IMR-90 (cell line): ENCODE data around the gene OGA. TPM values are rescaled to one million over a fixed set of nuclear protein-coding genes. Genes with fewer than 3 reads are reported as not detected.

Source experiments
- ATAC-seq: fragments of 200-7000 bp; cut with Tn5 transposase; 2 replicates; pipeline ENCODE4 v1.9.1; 2020; ENCODE audit warnings: low read depth, mild to moderate bottlenecking, moderate library complexity
- BruUV-seq: library from RNA; stranded (reverse); fragments of 400-500 nt; replicated peaks from 2 replicates; lab custom pipeline; 2021; lab: Mats Ljungman, UMichigan
- CTCF ChIA-PET: fragments of 300-600 bp; formaldehyde crosslinking; extraction: SDS; loops from one replicate; lab custom pipeline; 2021; ENCODE audit warnings: antibody characterized with exemption; lab: Yijun Ruan, JAX
- POLR2A ChIA-PET: fragments of 300-600 bp; sonication (Branson Sonifier 250); formaldehyde crosslinking; loops from one replicate; lab custom pipeline; 2022; ENCODE audit warnings: antibody characterized with exemption; ENCODE audit not compliant: unreplicated experiment; lab: Charles Lee
- DNase-seq: peaks from one replicate; pipeline ENCODE4 v3.0.0; 2013
- H2AFZ ChIP-seq: replicated peaks from 2 replicates; pipeline ENCODE3; 2013; ENCODE audit warnings: low read length, mild to moderate bottlenecking; ENCODE audit not compliant: poor library complexity
- H2AK5ac ChIP-seq: 2 replicates; pipeline ENCODE4 v1.6.1; 2013; ENCODE audit warnings: low read depth, low read length, inconsistent platforms
- H2AK9ac ChIP-seq: replicated peaks from 2 replicates; pipeline ENCODE3; 2013; ENCODE audit warnings: mild to moderate bottlenecking, low read depth, low read length, moderate library complexity; ENCODE audit not compliant: poor library complexity
- H2BK120ac ChIP-seq: 2 replicates; pipeline ENCODE4 v1.6.1; 2013; ENCODE audit warnings: low read depth, low read length, inconsistent platforms
- H2BK15ac ChIP-seq: 3 replicates; pipeline ENCODE4 v1.6.1; 2013; ENCODE audit warnings: low read depth, low read length, inconsistent platforms
- H2BK20ac ChIP-seq: 2 replicates; pipeline ENCODE4 v1.6.1; 2013; ENCODE audit warnings: low read depth, mild to moderate bottlenecking, inconsistent platforms, low read length, moderate library complexity
- H2BK5ac ChIP-seq: 2 replicates; pipeline ENCODE4 v1.6.1; 2013; ENCODE audit warnings: mild to moderate bottlenecking, low read depth, low read length, inconsistent platforms; ENCODE audit not compliant: poor library complexity, severe bottlenecking
- H3K14ac ChIP-seq: replicated peaks from 2 replicates; pipeline ENCODE4 v1.6.1; 2013; ENCODE audit warnings: low read depth, low read length, inconsistent platforms
- H3K18ac ChIP-seq: 2 replicates; pipeline ENCODE4 v1.6.1; 2013; ENCODE audit warnings: low read depth, low read length, control low read depth
- H3K23ac ChIP-seq: 2 replicates; pipeline ENCODE4 v1.6.1; 2013; ENCODE audit warnings: low read depth, low read length, inconsistent platforms
- H3K27ac ChIP-seq: 2 replicates; pipeline ENCODE4 v1.5.1; 2013; ENCODE audit warnings: mild to moderate bottlenecking, control low read depth, low read length; ENCODE audit not compliant: insufficient read depth
- H3K27me3 ChIP-seq: 2 replicates; pipeline ENCODE4 v1.6.1; 2013; ENCODE audit warnings: low read length; ENCODE audit not compliant: control insufficient read depth, insufficient read depth
- H3K36me3 ChIP-seq: 2 replicates; pipeline ENCODE4 v1.6.1; 2013; ENCODE audit warnings: low read length, mixed read lengths; ENCODE audit not compliant: control insufficient read depth, insufficient read depth
- H3K4ac ChIP-seq: 2 replicates; pipeline ENCODE4 v1.6.1; 2013; ENCODE audit warnings: low read depth, low read length, inconsistent platforms
- H3K4me1 ChIP-seq: 2 replicates; pipeline ENCODE4 v1.6.1; 2013; ENCODE audit warnings: low read length, mixed read lengths; ENCODE audit not compliant: control insufficient read depth, insufficient read depth
- H3K4me2 ChIP-seq: 2 replicates; pipeline ENCODE4 v1.6.1; 2013; ENCODE audit warnings: low read depth, mild to moderate bottlenecking, control low read depth, low read length, moderate library complexity
- H3K4me3 ChIP-seq: 2 replicates; pipeline ENCODE4 v1.5.1; 2013; ENCODE audit warnings: low read depth, mild to moderate bottlenecking, control low read depth, low read length, moderate library complexity; ENCODE audit not compliant: insufficient read depth
- H3K56ac ChIP-seq: 2 replicates; pipeline ENCODE4 v1.6.1; 2013; ENCODE audit warnings: low read length, inconsistent platforms; ENCODE audit not compliant: insufficient read depth; ENCODE audit errors: extremely low read depth
- H3K79me1 ChIP-seq, 2 experiments: 2 replicates each; pipeline ENCODE4 v1.6.1; 2013; ENCODE audit warnings: low read length in 2 of 2, inconsistent platforms in 1 of 2, low read depth in 1 of 2
- H3K9ac ChIP-seq: 2 replicates; pipeline ENCODE4 v1.6.1; 2013; ENCODE audit warnings: low read depth, low read length, control low read depth
- H3K9me1 ChIP-seq: 2 replicates; pipeline ENCODE4 v1.6.1; 2013; ENCODE audit warnings: low read length, inconsistent platforms; ENCODE audit not compliant: insufficient read depth
- H3K9me3 ChIP-seq: 2 replicates; pipeline ENCODE4 v1.6.1; 2013; ENCODE audit warnings: low read length; ENCODE audit not compliant: control insufficient read depth, insufficient read depth
- H4K20me1 ChIP-seq: 2 replicates; pipeline ENCODE4 v1.6.1; 2013; ENCODE audit warnings: low read length, inconsistent platforms; ENCODE audit not compliant: insufficient read depth
- H4K5ac ChIP-seq: 2 replicates; pipeline ENCODE4 v1.6.1; 2013; ENCODE audit warnings: mild to moderate bottlenecking, low read depth, low read length, control low read depth
- H4K8ac ChIP-seq, 2 experiments: 2 replicates each; pipeline ENCODE4 v1.6.1; 2013; ENCODE audit warnings: low read depth in 2 of 2, low read length in 2 of 2, control low read depth in 1 of 2, inconsistent platforms in 1 of 2
- H4K91ac ChIP-seq: 2 replicates; pipeline ENCODE4 v1.6.1; 2013; ENCODE audit warnings: low read depth, low read length, inconsistent platforms; ENCODE audit not compliant: insufficient read depth
- BHLHE40 ChIP-seq: fragments of 150-350 bp; IDR thresholded peaks from 2 replicates; pipeline ENCODE4 v1.6.1; 2016; ENCODE audit warnings: mild to moderate bottlenecking, low read depth, low read length
- CTCF ChIP-seq: conservative IDR thresholded peaks from 2 replicates; pipeline ENCODE4 v1.5.1; 2012; ENCODE audit warnings: mild to moderate bottlenecking, low read depth, low read length, improper control_type of control experiment
- FOS ChIP-seq: fragments of 150-350 bp; IDR thresholded peaks from 2 replicates; pipeline ENCODE4 v1.6.1; 2016; ENCODE audit warnings: low read depth, low read length
- MAZ ChIP-seq: IDR thresholded peaks from 2 replicates; pipeline ENCODE4 v1.6.1; 2012; ENCODE audit warnings: low read depth, mild to moderate bottlenecking, low read length, improper control_type of control experiment, moderate library complexity, borderline replicate concordance
- MXI1 ChIP-seq: IDR thresholded peaks from 2 replicates; pipeline ENCODE4 v1.6.1; 2012; ENCODE audit warnings: low read depth, mild to moderate bottlenecking, low read length, moderate library complexity, borderline replicate concordance
- POLR2A ChIP-seq: IDR thresholded peaks from 2 replicates; pipeline ENCODE4 v1.6.1; 2012; ENCODE audit warnings: mild to moderate bottlenecking, low read depth, low read length
- RAD21 ChIP-seq: IDR thresholded peaks from 2 replicates; pipeline ENCODE4 v1.6.1; 2012; ENCODE audit warnings: low read length, improper control_type of control experiment
- RCOR1 ChIP-seq: IDR thresholded peaks from 2 replicates; pipeline ENCODE4 v1.6.1; 2012; ENCODE audit warnings: mild to moderate bottlenecking, low read length, improper control_type of control experiment; ENCODE audit not compliant: insufficient replicate concordance
- RFX5 ChIP-seq: IDR thresholded peaks from 2 replicates; pipeline ENCODE4 v1.8.0; 2012; ENCODE audit warnings: low read depth, mild to moderate bottlenecking, low read length, moderate library complexity
- USF2 ChIP-seq: fragments of 150-350 bp; IDR thresholded peaks from 2 replicates; pipeline ENCODE4 v1.6.1; 2017; ENCODE audit warnings: mild to moderate bottlenecking, antibody characterized with exemption, low read length, low read depth
- WGBS, 2 experiments: methylation state at CpG; one replicate each; pipeline versions ENCODE4 v1.1.5 to v1.1.7; 2013; ENCODE audit warnings: missing lambda C conversion rate in 2 of 2; ENCODE audit not compliant: insufficient read length in 1 of 2; ENCODE audit errors: extremely low coverage in 2 of 2; 5-methylcytosine and 5-hydroxymethylcytosine counted together
- dilution Hi-C: fragments of 300-500 bp; cut with HindIII; formaldehyde crosslinking; loops from one replicate; pipeline ENCODE4 v1.14.3; 2018; ENCODE audit warnings: low sequenced_read_pairs; ENCODE audit not compliant: unreplicated experiment
- in situ Hi-C: fragments of 300-500 bp; cut with MboI; formaldehyde crosslinking; loops from 3 replicates; pipeline ENCODE4 v1.14.3; 2019; ENCODE audit warnings: low sequenced_read_pairs, inconsistent platforms, mixed read lengths
- intact Hi-C: fragments of 100-400 bp; cut with micrococcal nuclease; formaldehyde crosslinking; loops from 2 replicates; pipeline ENCODE4 v1.10.0; 2022
- polyA plus RNA-seq, 3 experiments: library from polyadenylated mRNA; depleted of rRNA; stranded (reverse); fragments of >200 nt; gene quantifications; 2 replicates each; pipeline ENCODE4 v1.2.3, GENCODE V29; 2012; ENCODE audit warnings: low replicate concordance in 1 of 3
- total RNA-seq: library from RNA; depleted of rRNA; stranded (reverse); fragments of >200 nt; gene quantifications from 2 replicates; pipeline ENCODE4 v1.2.3, GENCODE V29; 2012

OGA gene
- total and polyA plus RNA-seq, 2 of the 4 experiments (the other 2 are of a cell fraction) = 42.5 to 62.9 TPM

GRCh38 chr10:101782811-101783735 lies 35.2 kb downstream of the OGA start, which contains the start of gene NPM3:
Gene NPM3, minus strand, starts transcription at chr10:101783446. Its CDS starts 56 bp downstream, at chr10:101783390.
- Histone ChIP-seq H4K5ac (peak within 1 kb of the TSS; percentile 51; the same call in 1 of the 2 replicates), H3K18ac (peak within 1 kb of the TSS; percentile 22; the same call in 1 of the 2 replicates), H2AFZ (peak within 1 kb of the TSS; percentile 92), H3K4ac (peak within 1 kb of the TSS; percentile 84), H2BK120ac (no peak within 1 kb of the TSS; the same call in 1 of the 2 replicates), H3K9ac (peak within 1 kb of the TSS; percentile 67), H3K14ac (peak within 1 kb of the TSS; percentile 90), H3K79me1 (peaks cover 31 to 54% of the 10 kb centered on the region in 2 experiments), H3K9me3 (no peaks in the 10 kb centered on the region), H3K4me3 (peak within 1 kb of the TSS; percentile 63), H3K27ac (peak within 1 kb of the TSS; percentile 51), H3K23ac (peak within 1 kb of the TSS; percentile 75), H4K8ac (peak within 1 kb of the TSS; percentile 80 to 88), H4K20me1 (peaks cover 31% of the 10 kb centered on the region), H2BK15ac (no peak within 1 kb of the TSS), H3K4me1 (peaks cover 11% of the 10 kb centered on the region), H3K9me1 (no peaks in the 10 kb centered on the region; the same call in 1 of the 2 replicates), H3K56ac (peak within 1 kb of the TSS; percentile 64; the same call in 1 of the 2 replicates), H2BK5ac (peak within 1 kb of the TSS; percentile 44), H3K36me3 (peaks cover 20% of the 10 kb centered on the region), H4K91ac (peak within 1 kb of the TSS; percentile 23; the same call in 1 of the 2 replicates), H2BK20ac (no peak within 1 kb of the TSS), H3K4me2 (peak within 1 kb of the TSS; percentile 91), H2AK5ac (peak within 1 kb of the TSS; percentile 93), H3K27me3 (peaks cover 3% of the 10 kb centered on the region; the same call in 1 of the 2 replicates), H2AK9ac (peak within 1 kb of the TSS; percentile 97)
- 0% methylated on average over 28 of the region's 57 CpGs; no CpG with 5 or more reads in 1 of the 2 experiments for WGBS, 2 experiments
- CTCF ChIA-PET = interaction anchor here (0.5 to 0.6 kb wide), 2 partner anchors 20 to 365 kb away, joined by 3 to 4 read pairs; no protein-coding TSS in a partner anchor
- BruUV-seq = no TSS peak
- DNase-seq = peak; percentile 70
- in situ Hi-C loops (loop anchor here (5.0 kb wide), 2 partner anchors 176 to 571 kb away; no protein-coding TSS in a partner anchor), intact Hi-C loops (loop anchor here (10.0 kb wide), 1 partner anchor 488 kb away; no protein-coding TSS in a partner anchor), dilution Hi-C loops (no loop called here)
- POLR2A ChIA-PET = interaction anchor here (0.5 kb wide), 1 partner anchor 294 kb away, joined by 5 read pairs; no protein-coding TSS in a partner anchor
- TF ChIP-seq POLR2A (peak; percentile 59; the same call in 1 of the 2 replicates), USF2 (0 out of 2 replicates have a peak, but pooled peaks have one; percentile 12), RCOR1 (no peak), CTCF (no peak), FOS (no peak), RFX5 (no peak), BHLHE40 (peak; percentile 51; the same call in 1 of the 2 replicates), RAD21 (no peak), MAZ (peak; percentile 96; the same call in 1 of the 2 replicates), MXI1 (peak; percentile 43; the same call in 1 of the 2 replicates)
- ATAC-seq = peak; percentile 84
